GM12874 (cell line): ENCODE results near the gene CAMKMT.

Source experiments
- CTCF ChIP-seq: IDR thresholded peaks from 2 replicates; pipeline ENCODE4 v1.5.1; 2011; ENCODE audit warnings: low read depth, mild to moderate bottlenecking, control low read depth, low read length, moderate library complexity; ENCODE audit not compliant: insufficient read depth

Gene CAMKMT

DNA sequence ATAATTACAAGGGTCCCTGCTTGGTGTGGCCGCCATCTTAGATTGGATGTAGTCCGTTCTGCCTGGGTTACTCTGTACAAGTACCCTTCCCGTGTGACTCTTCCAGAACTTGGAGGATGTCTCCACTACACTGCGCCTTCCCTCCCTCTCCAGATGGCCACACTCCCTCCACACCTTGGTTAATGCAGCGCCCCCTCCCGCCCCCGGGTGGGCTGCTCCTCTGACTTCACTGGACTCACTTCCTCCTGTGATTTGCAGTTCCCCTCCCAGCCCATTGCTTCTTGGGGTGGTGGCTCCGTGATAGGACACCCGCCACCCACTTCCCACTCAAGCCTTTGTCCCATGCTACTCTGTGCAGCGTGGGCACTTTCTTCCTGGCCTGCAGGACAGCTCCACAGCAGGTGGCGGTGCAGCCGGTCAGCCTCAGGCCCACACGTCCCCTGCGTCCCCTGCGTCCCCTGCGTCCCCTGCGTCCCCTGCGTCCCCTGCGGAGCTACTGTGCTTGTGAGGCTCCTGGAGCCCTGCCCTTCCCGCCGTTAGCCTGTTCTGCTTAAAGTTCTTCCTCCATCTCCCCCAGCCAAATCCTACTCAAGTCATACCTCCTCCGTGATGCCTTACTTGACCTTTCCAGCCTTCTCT lies 449.3 kb downstream of the CAMKMT start:
- no peak for TF ChIP-seq CTCF

- TF ChIP-seq CTCF = no peak
Observed at GRCh38 chr2:44813165-44813564, 451.4 kb downstream of the CAMKMT start.

- no peak for TF ChIP-seq CTCF
Observed at GRCh38 chr2:44813658-44814057, 451.9 kb downstream of the CAMKMT start.

DNA sequence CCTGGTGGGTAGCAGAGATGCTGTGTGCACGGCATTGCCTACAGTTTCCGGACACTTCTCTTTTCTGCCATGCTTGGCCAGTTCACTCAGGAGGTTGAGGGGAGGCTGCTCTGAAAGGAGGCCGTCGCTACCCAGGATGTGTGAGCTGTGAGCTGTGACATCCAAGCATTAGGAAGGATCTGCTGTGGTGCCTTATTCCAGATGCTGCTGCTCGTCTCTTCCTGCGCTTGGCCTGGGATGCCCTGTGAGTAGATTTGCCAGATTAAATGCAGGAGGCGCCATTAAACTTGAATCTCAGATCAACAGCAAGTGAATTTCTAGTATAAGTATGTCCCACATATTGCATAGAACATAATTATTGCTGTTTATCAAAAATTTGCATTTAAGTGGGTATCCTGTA lies 455.5 kb downstream of the CAMKMT start:
- no peak for TF ChIP-seq CTCF

- no peak for TF ChIP-seq CTCF
Observed at GRCh38 chr2:44817673-44818335, 456.1 kb downstream of the CAMKMT start.

DNA sequence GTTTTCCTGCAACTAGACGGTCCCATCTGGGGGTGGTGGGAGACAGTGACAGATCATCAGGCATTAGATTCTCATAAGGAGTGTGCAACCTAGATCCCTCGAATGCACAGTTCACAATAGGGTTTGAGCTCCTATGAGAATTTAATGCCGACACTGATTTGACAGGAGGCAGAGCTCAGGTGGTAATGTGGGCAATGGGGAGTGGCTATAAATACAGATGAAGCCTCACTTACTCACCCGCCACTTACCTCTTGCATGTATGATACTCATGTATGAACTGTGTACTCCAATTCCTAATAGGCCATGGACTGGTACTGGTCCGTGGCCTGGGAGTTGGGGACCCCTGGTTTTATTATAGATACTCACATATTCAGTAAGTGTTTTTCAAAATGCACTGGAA lies 457.3 kb downstream of the CAMKMT start:
- TF ChIP-seq CTCF = no peak

DNA sequence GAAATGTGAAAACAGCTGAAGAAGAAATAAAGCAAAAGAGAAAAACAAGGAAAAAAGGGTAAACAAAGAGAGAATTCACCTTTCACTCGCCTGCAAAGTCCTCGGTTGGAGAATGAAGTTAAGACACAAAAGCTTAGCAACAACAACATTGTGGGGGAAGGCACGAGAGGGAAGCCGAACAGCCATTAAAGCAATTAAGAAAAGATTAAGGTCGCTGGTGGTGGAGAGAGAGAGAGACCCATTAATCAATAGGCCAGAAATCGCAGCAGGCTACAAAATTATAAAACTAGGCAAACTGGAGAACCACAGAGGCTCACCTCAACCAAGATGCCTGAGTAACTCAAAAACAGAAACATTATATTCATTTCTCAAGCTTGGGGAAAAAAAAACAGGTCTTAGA lies 459.8 kb downstream of the CAMKMT start:
- TF ChIP-seq CTCF = no peak
